Fibroblast of skin of scalp (primary cell): Measurements from ENCODE around the gene EXOC4.
A peak's percentile ranks its signal among the peaks of the same experiment; 100 is the strongest.
"Not testable (repeated sequence)": the region's sequence is repeated elsewhere in the genome, so short reads cannot be mapped to it uniquely, and the experiment has no call there.

Experiments
- DNase-seq: peaks from one replicate; pipeline ENCODE4 v3.0.0-alpha.2; 2013

Gene EXOC4

GRCh38 chr7:133888061-133888930, 635.4 kb downstream of the EXOC4 start:
- DNase-seq, result no peak

GRCh38 chr7:133904776-133905175, 651.9 kb downstream of the EXOC4 start:
- no peak for DNase-seq

- not testable (repeated sequence) for DNase-seq
Observed at GRCh38 chr7:133906553-133906952, 653.7 kb downstream of the EXOC4 start.

DNA sequence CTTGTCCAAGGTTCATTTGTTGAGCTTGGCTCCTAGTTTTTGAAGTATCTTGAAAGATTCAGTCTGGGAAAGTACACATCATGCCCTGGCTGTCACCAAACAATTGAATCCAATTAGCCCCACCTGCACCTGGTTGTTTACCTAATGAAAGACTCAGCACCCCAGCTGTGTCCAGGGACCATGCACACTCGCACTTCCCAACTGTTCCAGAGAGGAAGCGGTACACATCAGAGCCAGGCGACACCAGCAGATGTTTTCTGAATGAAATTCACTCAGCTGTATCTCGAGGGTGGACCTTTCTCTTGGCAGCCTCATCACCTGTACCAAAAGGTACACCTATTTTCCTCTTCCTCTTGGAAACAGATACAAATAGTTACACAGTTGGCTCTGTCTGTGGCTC, 657.9 kb downstream of the EXOC4 start:
- no peak for DNase-seq

DNA sequence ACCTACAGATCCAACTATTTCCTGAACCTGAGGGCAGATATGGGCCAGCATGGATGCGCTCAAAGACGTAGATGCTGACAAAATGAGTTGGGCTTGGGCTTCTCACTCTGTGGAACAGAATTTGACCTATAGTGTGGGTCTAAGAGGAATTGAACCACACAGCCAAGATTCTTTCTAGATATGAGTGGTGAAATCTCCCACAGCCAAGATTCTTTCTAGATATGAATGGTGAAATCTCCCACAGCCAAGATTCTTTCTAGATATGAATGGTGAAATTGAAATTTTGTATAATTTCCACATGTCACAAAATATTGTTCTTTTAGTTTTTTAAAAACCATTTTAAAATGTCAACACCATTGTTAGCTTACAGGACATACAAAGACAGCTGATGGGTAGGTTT, 658.8 kb downstream of the EXOC4 start:
- no peak for DNase-seq

GRCh38 chr7:133912916-133913697, 660.2 kb downstream of the EXOC4 start:
- DNase-seq, result peak; percentile 44

DNA sequence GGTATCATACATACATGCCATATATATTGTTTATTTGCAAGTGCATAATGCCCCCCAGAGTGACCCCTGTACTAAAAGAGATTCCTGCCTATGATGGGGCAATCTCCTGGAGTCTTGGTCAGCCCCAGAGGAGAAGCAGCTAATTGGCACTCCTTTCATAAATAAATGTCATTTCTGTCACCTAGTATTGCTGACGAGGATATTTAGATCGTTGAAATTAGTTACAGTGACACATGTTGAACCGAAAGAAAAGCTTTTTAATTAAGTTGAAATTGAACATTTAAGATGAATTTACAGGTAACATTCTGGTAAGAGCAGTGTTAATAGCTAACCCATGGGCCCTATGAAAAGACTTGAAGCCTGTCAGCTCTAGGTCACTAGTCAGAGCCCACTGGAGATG, 663.7 kb downstream of the EXOC4 start:
- no peak for DNase-seq

- DNase-seq, result no peak
Observed at GRCh38 chr7:133919810-133920209, 666.9 kb downstream of the EXOC4 start.

DNA sequence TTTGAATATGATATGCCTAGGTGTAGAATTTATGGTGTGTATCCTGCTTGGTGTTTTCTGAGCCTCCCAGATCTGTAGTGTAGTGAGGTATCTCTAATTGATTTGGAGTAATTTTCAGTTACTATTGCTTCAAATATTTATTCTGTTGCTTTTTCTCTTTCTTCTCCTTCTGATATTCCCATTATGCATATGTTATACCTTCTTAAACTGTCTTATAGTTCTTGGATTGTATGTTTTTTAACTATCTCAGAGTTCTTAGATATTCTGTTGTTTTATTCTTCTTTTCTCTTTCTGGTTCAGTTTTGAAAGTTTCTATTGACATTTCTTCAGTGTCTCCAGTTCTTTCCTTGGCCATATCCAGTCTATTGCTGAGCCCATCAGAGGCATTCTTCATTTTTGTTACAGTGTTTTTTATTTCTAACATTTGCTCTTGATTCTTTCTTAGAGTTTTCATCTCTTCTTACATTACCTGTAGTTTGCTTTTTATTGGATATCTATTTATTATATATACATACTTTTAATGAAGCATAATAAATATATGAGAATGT, 668.8 kb downstream of the EXOC4 start:
- no peak for DNase-seq

GRCh38 chr7:133923974-133924373, 671.1 kb downstream of the EXOC4 start:
- no peak for DNase-seq

DNA sequence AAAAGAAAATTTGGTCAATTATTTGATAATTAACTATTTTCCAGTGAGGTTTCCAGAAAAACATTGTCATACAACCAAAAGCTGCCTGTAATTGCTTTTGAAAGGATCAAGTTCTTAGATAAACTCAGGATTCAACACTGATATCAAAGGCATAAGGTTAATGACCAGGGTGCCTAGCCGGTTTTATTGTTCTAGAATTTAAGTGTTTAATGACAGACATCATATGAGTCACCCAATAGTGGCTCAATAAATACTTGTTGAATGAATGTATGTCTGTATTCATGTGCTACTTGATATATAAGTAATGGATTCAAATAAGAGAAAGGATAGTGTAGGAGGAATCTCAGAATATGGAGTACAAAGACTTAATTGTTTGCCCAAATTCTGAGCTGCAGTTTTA, 678.2 kb downstream of the EXOC4 start:
- DNase-seq, result no peak

DNA sequence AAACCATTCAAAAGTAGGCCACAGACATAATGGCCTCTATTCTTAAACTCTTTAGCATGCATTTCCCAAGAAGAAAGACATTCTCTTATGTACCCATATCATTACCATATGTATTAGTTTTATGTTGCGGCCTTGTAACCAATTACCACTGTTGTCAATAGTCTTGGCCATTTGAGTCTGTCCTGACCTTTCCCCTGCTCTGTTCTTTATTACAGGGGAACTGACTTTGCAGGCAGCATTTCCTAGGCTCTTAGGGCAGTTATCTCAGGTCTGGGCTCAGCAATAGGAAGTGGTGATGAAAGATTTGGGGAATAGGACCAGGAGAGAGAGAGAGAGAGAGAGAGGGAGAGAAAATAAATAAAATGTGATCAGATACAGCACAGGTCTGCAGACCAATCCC, 679.7 kb downstream of the EXOC4 start:
- no peak for DNase-seq

DNA sequence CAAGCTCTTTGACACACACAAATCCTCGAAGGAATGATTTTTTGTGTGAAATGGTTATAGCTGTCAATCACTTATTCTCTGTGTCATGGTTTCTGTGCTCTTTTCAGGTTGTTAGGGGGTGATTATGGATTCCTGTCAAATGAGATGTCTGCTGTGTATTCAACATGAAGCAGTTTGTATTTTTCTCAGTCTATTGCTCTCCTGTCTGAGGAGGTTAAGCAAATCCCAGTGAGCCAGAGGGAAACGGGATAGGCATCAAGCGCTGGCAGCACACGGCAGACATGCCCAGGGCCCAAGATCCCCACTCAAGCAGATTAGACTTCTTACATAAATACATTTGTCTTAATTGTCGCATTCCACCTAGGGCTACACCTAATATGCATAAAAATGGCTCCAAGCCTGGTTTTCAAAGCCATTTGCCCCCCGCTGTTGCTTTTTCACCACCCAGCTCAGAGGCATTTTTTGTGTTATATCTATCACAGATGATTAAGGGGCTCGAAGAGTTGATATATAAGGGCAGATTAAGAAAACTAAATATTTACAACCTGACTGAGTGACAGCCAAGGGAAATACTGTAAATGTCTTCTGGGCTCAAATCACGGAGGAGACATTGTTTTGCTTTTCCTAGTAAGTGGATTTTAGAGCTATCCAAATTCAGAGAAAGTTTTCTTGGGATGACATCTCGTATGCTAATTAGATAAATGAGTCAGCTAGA, 681.5 kb downstream of the EXOC4 start:
- DNase-seq, result no peak

- peak; percentile 4 for DNase-seq
Observed at GRCh38 chr7:133934977-133935330, 682.1 kb downstream of the EXOC4 start.

DNA sequence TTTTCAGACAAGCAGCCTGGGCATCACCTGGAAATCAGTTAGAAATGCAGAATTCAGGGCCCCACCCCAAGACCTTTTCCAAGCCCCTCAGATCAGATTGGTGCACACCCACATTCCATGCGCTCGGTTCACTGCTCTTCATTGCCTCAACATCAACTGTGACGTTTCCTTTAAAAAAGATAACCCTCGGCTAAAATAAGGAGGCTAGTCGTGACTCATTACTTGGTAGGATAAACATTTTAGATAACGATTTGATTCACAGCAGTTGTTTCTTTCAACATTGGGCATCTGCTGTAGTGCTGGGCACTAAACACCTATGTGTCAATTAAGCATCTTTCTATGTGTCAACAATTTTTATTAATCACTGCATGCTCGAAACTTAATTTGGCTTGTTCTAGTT, 683.2 kb downstream of the EXOC4 start:
- DNase-seq, result no peak

GRCh38 chr7:133937786-133938185, 684.9 kb downstream of the EXOC4 start:
- no peak for DNase-seq

DNA sequence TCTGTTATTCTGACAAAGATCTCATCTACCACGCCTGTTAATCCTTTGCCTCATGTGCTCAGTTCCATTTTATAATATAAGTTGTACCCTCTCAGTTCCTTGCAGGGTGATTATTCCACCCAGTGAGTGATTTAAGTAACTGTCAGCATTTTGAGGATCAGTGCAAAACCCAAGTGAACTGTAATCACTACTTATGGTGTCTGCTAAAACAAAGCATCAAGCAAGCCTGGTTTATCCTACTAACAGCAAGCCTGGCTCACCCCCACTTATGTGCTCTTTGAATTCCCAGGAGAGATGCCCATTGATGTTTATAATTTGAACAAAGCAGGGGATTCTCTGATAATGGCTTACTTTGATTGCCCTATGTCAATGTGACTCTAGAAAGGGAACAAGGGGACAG, 687.5 kb downstream of the EXOC4 start:
- no peak for DNase-seq

DNA sequence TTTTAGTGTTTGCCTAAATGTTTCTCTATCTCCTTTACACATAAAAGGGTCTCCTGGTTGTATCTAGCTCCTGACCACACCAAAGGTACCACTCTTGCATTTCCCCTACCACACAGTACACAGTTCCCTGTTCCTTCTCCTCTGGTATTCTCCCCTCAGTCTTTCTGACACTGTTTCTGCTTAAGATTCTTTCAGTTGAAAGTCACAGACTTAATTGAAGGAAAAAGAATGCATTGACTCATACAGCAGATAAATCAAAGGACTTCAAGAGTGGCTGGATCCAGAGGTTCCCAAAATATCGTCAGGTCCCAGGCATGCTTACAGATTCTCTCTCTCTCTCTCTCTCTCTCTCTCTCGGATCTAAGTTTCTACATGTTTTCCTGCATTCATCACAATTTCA, 688.6 kb downstream of the EXOC4 start:
- peak; percentile 68 for DNase-seq

GRCh38 chr7:133945497-133945896, 692.6 kb downstream of the EXOC4 start:
- DNase-seq, result peak; percentile 50

DNA sequence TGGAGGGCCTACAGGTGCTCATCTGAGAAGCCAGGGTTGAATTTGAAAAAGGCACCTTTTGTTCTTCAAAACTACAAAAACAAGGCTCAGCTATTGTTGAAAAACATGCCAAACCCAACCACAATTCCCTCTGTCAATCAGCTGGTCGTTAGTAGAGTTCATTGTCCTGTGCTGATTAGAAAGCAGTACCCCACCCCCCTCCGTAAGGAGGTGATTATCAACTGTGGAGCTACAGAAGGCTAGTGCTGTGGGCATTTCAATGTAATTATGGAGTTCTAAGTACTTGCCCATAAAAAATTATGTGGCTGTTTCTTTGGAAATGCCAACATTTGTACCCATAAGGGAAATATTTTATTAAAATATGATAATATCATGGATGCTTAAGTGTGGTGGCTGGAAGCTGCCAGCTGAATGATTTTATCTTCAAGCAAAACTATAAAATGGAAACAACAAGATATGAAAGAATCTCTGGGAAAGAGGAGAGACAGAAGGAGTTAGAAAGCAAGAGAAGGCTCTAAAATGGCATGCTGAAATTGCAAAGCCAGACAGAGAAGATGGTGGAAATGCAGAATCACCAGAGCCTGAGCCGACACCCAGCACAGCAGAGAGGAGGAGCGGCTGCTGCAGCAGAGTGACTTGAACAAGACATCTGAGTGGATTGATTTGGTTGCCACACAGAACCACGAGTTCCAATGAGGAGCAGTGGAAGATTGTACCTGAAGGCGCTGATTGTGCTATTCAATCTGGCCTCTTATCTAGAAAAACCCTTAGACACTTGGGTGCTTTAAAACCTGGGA, 694.8 kb downstream of the EXOC4 start:
- no peak for DNase-seq

DNA sequence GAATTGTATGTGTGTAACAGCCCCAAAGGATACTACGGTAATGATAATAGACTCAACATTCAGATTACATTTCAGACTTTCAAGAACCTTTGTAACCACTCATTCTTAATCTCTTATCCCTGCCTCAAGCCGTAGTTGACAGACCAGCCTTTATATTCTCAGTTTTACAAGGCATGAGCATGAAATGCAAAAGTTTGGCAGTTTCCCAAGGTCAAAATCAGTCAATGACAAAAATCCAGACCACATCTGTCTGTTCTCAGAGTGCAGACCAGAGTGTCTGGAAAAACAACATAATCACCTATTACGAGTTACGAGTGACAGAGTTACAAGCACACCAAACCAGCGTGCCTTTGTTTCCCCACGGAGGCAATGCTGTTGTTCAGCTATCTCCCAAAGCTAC, 695.7 kb downstream of the EXOC4 start:
- no peak for DNase-seq

DNA sequence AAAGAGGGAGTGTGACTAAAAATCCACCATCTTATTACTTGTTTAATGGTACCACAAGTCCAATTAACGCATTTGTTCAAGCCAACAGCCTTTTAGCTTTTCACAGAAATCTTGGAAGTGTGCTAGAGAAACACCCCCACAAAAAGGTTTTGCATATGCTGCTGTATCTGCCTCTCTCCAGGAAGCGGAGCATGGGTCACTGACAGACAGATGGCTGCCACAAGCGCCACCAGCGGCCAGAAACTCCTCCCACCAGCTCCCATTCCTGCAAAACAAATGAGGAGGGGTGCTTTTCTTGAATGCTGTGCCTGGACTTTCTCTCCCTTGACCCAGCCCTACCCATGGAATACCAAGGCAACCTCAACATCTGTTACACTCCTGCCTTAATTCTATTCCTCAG, 698.0 kb downstream of the EXOC4 start:
- no peak for DNase-seq
